Activated T-cell treated with anti-CD3 and anti-CD28 coated beads, Interleukin-2, amount 50 U/mL, for 72 hours (primary cell): ENCODE data around the gene VWA8. TPM values are rescaled to one million over a fixed set of nuclear protein-coding genes. Genes with fewer than 3 reads are reported as not detected.
A peak's percentile ranks its signal among the peaks of the same experiment; 100 is the strongest.

Source experiments
- ATAC-seq, 2 donors: fragments of 150-1000 bp; cut with Tn5 transposase; replicated peaks in 1 of 2; 2 replicates each; pipeline ENCODE4 v1.10.0; 2021; ENCODE audit warnings: moderate library complexity in 2 of 2, mild to moderate bottlenecking in 1 of 2
- DNase-seq, 2 donors: peaks; one replicate each; pipeline ENCODE4 v3.0.0; 2021 to 2022; ENCODE audit warnings: mixed read lengths in 1 of 2
- H3K27ac Mint-ChIP-seq: one replicate; pipeline ENCODE4 v1.8.0; 2022; ENCODE audit warnings: mild to moderate bottlenecking, moderate library complexity, mixed read lengths
- H3K27me3 Mint-ChIP-seq: one replicate; pipeline ENCODE4 v1.8.0; 2022; ENCODE audit warnings: low read depth, mixed read lengths
- H3K36me3 Mint-ChIP-seq, 2 donors: one replicate each; pipeline ENCODE4 v1.8.0; 2022; ENCODE audit warnings: mixed read lengths in 2 of 2, mild to moderate bottlenecking in 1 of 2; ENCODE audit not compliant: insufficient read depth in 2 of 2
- H3K4me1 Mint-ChIP-seq: one replicate; pipeline ENCODE4 v1.8.0; 2022; ENCODE audit warnings: low read depth, mixed read lengths
- H3K4me3 Mint-ChIP-seq, 2 donors: one replicate each; pipeline ENCODE4 v1.8.0; 2022; ENCODE audit warnings: mild to moderate bottlenecking in 2 of 2, mixed read lengths in 2 of 2, moderate library complexity in 2 of 2
- H3K9me3 Mint-ChIP-seq, 2 donors: one replicate each; pipeline ENCODE4 v1.8.0; 2022; ENCODE audit warnings: mixed read lengths in 2 of 2
- total RNA-seq, 2 donors: library from RNA; stranded (reverse); gene quantifications; one replicate each; pipeline ENCODE4 v1.2.3, GENCODE V29; 2022

The VWA8 gene
- total RNA-seq, 2 donors from 2014 or later: 25.6 to 35.0 TPM

- H3K4me1 Mint-ChIP-seq: no peaks in the 10 kb centered on the region
- DNase-seq (no peak), ATAC-seq (no peak)
- H3K4me3 Mint-ChIP-seq: no peak overlapping the region
- H3K36me3 Mint-ChIP-seq: peaks cover 7 to 15% of the 10 kb centered on the region in 2 donors
- H3K9me3 Mint-ChIP-seq: no peaks in the 10 kb centered on the region
- no peaks in the 10 kb centered on the region for H3K27me3 Mint-ChIP-seq
- H3K27ac Mint-ChIP-seq: no peak overlapping the region
Observed at GRCh38 chr13:41608839-41609177, 352.1 kb downstream of the VWA8 start.

GRCh38 chr13:41608111-41608838 is 352.6 kb downstream of the VWA8 start:
- H3K4me3 Mint-ChIP-seq: no peak overlapping the region
- H3K36me3 Mint-ChIP-seq: peaks cover 9 to 17% of the 10 kb centered on the region in 2 donors
- no peaks in the 10 kb centered on the region for H3K9me3 Mint-ChIP-seq
- H3K4me1 Mint-ChIP-seq: no peaks in the 10 kb centered on the region
- DNase-seq: no peak
- ATAC-seq: no peak
- no peaks in the 10 kb centered on the region for H3K27me3 Mint-ChIP-seq
- no peak overlapping the region for H3K27ac Mint-ChIP-seq

- Mint-ChIP-seq H3K9me3 (no peaks in the 10 kb centered on the region), H3K27me3 (no peaks in the 10 kb centered on the region), H3K27ac (no peak overlapping the region), H3K4me1 (no peaks in the 10 kb centered on the region), H3K4me3 (no peak overlapping the region), H3K36me3 (peaks cover 9 to 15% of the 10 kb centered on the region in 2 donors)
- no peak for ATAC-seq
- no peak for DNase-seq
Observed at GRCh38 chr13:41606646-41607045, 354.3 kb downstream of the VWA8 start.

DNA sequence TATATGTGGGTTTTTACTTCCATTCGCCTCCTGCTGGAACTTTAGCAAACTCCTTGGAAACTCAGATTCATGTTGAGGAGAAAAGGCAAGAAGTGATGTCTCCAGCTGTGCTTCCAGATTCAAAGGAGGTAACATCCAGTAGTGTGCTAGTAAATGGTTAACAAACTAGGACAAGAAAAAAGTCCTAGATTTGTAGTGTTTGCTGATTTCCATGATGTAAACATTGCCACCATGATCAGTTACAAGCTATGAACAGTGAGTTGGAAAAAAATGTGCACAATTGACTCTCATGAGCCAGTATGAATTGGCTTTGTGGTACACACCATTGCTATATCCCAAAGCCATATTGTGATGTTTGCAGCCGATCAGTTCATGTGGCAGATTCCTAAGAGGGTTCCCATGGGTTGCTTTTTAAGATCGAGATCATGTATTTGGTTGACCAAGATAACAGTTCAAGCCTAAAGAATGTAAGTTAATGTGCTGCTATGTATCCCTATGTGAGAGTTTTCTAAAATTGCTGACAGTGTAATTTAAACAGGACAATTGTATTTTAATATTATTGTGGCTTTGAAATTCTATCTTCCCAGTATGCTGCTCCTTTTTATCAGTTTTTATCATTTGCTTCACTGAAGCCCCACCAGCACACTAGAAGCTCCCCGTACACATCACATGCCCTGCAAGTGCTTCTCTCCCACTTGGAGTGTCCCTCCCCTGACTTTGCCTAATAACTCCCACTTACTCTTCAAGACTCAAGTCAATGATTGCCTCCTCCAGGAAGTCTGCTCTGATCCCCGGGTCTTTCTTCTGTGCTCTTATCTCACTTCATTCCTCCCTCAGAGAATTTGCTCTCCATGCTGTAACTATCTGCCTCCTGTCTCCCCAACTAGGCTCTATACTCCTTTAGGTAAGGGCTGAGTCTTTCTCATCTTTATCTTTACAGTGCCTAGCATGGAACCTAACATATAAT is 355.3 kb downstream of the VWA8 start:
- Mint-ChIP-seq H3K4me3 (no peak overlapping the region), H3K27me3 (no peaks in the 10 kb centered on the region), H3K9me3 (no peaks in the 10 kb centered on the region), H3K27ac (no peak overlapping the region), H3K36me3 (peaks cover 10 to 20% of the 10 kb centered on the region in 2 donors), H3K4me1 (no peaks in the 10 kb centered on the region)
- DNase-seq (no peak), ATAC-seq (no peak)

- Mint-ChIP-seq H3K4me1 (no peaks in the 10 kb centered on the region), H3K4me3 (no peak overlapping the region), H3K27ac (no peak overlapping the region), H3K9me3 (no peaks in the 10 kb centered on the region), H3K36me3 (peaks cover 8 to 20% of the 10 kb centered on the region in 2 donors), H3K27me3 (no peaks in the 10 kb centered on the region)
- ATAC-seq (peak; percentile 40 to 51), DNase-seq (peak; percentile 3 to 17)
Observed at GRCh38 chr13:41603917-41604316, 357.0 kb downstream of the VWA8 start.

DNA sequence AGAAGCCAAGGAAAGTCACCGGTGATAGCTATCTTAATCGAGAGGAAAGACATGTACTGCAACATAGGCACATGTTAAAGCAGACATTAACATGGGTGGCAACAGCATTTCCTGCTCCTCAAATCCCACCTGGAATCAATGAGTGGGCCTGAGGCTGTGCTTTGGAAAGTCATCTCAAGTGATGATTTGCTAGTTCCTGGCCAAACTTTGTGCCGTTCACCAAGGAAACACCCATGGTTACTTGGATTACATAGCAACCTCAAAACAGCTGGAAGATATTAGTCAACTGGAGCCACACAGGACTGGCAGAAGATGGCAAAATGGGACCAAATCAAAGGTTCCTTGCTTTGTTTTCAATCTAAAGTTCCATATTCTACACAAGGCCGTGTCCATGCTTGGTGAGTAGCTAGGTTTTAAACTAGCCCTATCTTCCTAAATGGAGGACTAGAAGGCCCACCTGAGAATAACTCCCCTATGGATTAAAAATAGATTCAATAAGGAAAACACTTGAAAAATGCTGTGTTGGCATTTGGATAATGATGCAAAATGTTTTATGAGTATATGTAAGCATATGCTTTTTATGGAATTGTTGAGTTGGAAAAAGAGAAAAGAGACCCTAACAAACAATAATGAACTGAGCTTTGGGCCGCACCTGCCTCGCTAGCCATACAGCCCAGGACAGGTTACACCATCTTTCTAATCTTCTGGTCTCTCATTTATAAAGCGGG is 359.0 kb downstream of the VWA8 start:
- DNase-seq: no peak
- no peaks in the 10 kb centered on the region for H3K27me3 Mint-ChIP-seq
- H3K4me3 Mint-ChIP-seq: no peak overlapping the region
- ATAC-seq: no peak
- H3K4me1 Mint-ChIP-seq: peaks cover 8% of the 10 kb centered on the region
- peaks cover 8 to 16% of the 10 kb centered on the region in 2 donors for H3K36me3 Mint-ChIP-seq
- no peak overlapping the region for H3K27ac Mint-ChIP-seq
- H3K9me3 Mint-ChIP-seq: no peaks in the 10 kb centered on the region

- Mint-ChIP-seq H3K27me3 (no peaks in the 10 kb centered on the region), H3K4me1 (peaks cover 18% of the 10 kb centered on the region), H3K27ac (no peak overlapping the region), H3K36me3 (peaks cover 8 to 13% of the 10 kb centered on the region in 2 donors), H3K4me3 (no peak overlapping the region), H3K9me3 (no peaks in the 10 kb centered on the region)
- ATAC-seq (no peak), DNase-seq (no peak)
Observed at GRCh38 chr13:41599619-41600018, 361.3 kb downstream of the VWA8 start.

DNA sequence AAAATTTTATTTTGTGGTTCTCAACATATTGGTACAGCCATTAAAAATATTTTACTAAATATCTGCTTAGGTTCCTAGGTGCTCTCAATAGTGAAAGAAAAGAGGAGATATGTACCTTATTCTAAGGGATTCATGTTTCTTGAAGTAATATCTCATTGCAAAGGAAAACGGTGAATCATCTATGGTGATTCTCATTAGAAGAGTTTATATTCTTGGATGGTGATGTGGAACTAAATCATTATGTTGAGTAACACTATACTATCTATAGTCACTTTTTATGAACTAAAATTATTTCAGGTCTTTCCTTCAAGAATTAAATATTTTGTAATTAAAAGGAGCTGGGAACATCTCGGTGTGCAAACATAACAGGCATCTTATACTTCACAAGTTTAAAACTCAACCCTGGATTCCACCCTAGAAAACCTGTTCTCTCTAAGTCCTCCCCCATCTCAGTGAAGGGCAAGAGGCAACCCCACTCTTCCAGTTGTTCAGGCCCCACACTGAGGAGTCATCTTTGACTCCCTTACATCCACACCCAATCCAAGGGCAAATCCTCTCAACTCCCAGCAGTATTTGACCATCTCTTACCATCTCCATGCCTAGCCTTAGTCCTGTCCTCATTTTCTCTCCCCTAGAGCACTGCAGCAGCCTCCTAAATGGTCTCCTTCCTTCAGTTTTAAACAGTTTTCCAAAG is 363.4 kb downstream of the VWA8 start:
- no peaks in the 10 kb centered on the region for H3K9me3 Mint-ChIP-seq
- no peak for ATAC-seq

GRCh38 chr13:41596190-41596589 is 364.7 kb downstream of the VWA8 start:
- H3K4me1 Mint-ChIP-seq: peaks cover 18% of the 10 kb centered on the region
- no peaks in the 10 kb centered on the region for H3K27me3 Mint-ChIP-seq
- peaks cover 5 to 13% of the 10 kb centered on the region in 2 donors for H3K36me3 Mint-ChIP-seq
- ATAC-seq (no peak), DNase-seq (no peak)
- no peaks in the 10 kb centered on the region for H3K9me3 Mint-ChIP-seq
- H3K27ac Mint-ChIP-seq: no peak overlapping the region
- no peak overlapping the region for H3K4me3 Mint-ChIP-seq

More for the DNA sequence above, 363.4 kb downstream of the VWA8 start:
- no peaks in the 10 kb centered on the region for H3K27me3 Mint-ChIP-seq
- no peak overlapping the region for H3K27ac Mint-ChIP-seq
- peaks cover 18% of the 10 kb centered on the region for H3K4me1 Mint-ChIP-seq
- no peak for DNase-seq
- H3K4me3 Mint-ChIP-seq: no peak overlapping the region
- H3K36me3 Mint-ChIP-seq: peaks cover 5 to 15% of the 10 kb centered on the region in 2 donors

DNA sequence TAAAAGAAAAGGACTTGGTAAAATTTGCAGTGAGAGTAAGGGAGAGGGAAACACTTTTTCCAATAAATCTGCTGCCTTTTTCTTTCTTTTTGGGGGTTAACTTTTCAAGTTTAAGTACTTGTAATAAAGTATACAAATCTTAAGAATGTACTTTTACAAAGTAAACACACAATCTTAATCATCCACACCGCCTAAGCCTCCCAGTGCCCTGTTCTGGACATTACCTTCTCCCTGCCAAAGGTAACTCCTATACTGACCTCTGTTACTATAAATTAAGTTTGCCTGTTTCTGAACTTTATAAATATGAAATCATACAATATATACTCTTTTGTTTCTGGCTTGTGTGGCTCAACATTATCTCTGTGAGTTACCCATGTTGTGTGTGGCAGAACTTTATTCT is 365.6 kb downstream of the VWA8 start:
- Mint-ChIP-seq H3K27ac (peak overlapping the region; percentile 60), H3K36me3 (peaks cover 0 to 12% of the 10 kb centered on the region in 2 donors), H3K9me3 (no peaks in the 10 kb centered on the region), H3K27me3 (no peaks in the 10 kb centered on the region), H3K4me3 (no peak overlapping the region), H3K4me1 (peaks cover 18% of the 10 kb centered on the region)
- DNase-seq (no peak), ATAC-seq (no peak)

DNA sequence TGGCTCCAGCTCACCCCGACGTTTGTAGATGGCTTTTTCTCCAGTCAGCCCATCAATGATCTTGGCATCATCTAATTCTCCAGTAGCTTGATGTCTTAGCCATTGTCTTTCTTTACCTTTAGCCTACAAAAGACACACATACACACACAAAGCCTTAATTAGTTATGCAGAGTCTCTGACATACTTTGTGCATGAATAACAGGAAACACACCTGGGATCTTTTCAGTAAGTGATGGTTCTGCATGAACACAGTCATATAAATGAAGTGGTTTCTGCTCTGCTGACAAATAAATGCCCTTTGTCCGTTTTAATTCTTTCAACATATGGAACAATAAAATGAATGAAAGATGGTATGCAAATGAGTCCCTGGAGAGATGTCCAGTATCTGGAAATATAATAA is 370.3 kb downstream of the VWA8 start:
- Mint-ChIP-seq H3K27ac (no peak overlapping the region), H3K9me3 (no peaks in the 10 kb centered on the region), H3K36me3 (peaks cover 0 to 23% of the 10 kb centered on the region in 2 donors), H3K4me1 (peaks cover 9% of the 10 kb centered on the region), H3K27me3 (no peaks in the 10 kb centered on the region), H3K4me3 (no peak overlapping the region)
- DNase-seq: no peak
- peak in 1 of 2 donors; percentile 38 for ATAC-seq

DNA sequence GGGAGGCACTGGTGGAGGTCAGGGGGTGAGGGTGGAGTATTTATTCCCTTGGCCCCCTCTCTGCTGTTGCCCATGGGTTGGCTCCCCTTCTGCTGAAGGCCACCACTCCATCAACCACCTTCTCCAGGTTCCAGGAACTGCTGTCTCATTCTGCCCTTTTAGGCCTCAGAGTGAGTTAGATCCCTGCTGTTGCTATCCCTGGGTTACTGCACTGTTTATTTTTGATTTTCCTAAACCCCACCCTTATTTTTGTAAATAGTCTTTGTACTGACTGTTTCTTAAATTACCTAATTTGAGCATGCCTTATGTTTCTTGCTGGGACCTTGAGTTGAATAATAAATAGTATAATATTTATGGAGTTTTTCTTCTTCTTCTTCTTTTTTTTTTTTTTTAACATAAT is 370.8 kb downstream of the VWA8 start:
- peaks cover 0 to 23% of the 10 kb centered on the region in 2 donors for H3K36me3 Mint-ChIP-seq
- no peak for ATAC-seq
- no peak overlapping the region for H3K4me3 Mint-ChIP-seq
- no peaks in the 10 kb centered on the region for H3K9me3 Mint-ChIP-seq
- no peaks in the 10 kb centered on the region for H3K27me3 Mint-ChIP-seq
- no peak overlapping the region for H3K27ac Mint-ChIP-seq
- peaks cover 9% of the 10 kb centered on the region for H3K4me1 Mint-ChIP-seq
- DNase-seq: no peak
